NCI-H1417 treated with DMSO at 0.1 percent for 48 hours (cell line): ENCODE results near the gene FAM83G.

Source experiments
- DNase-seq: peaks from one replicate; lab custom pipeline; 2025; lab: John Stamatoyannopoulos, UW

Gene FAM83G

GRCh38 chr17:18988546-18989173, 15.9 kb downstream of the FAM83G start:
- no peak for DNase-seq

GRCh38 chr17:18987862-18988545, 16.6 kb downstream of the FAM83G start:
- no peak for DNase-seq

GRCh38 chr17:18987230-18987610, 17.3 kb downstream of the FAM83G start:
- DNase-seq = no peak

- DNase-seq = no peak
Observed at GRCh38 chr17:18986541-18987229, 17.9 kb downstream of the FAM83G start.

- DNase-seq = no peak
Observed at GRCh38 chr17:18985475-18985874, 19.1 kb downstream of the FAM83G start.

- DNase-seq = no peak
Observed at GRCh38 chr17:18984273-18985114, 20.1 kb downstream of the FAM83G start.

GRCh38 chr17:18981642-18982424, 22.7 kb downstream of the FAM83G start:
- no peak for DNase-seq

- DNase-seq = no peak
Observed at GRCh38 chr17:18981335-18981641, 23.3 kb downstream of the FAM83G start.

- no peak for DNase-seq
Observed at GRCh38 chr17:18980682-18981334, 23.8 kb downstream of the FAM83G start.

GRCh38 chr17:18978655-18979054, 25.9 kb downstream of the FAM83G start:
- no peak for DNase-seq

GRCh38 chr17:18978050-18978449, 26.5 kb downstream of the FAM83G start:
- DNase-seq = no peak

- DNase-seq = no peak
Observed at GRCh38 chr17:18977646-18978045, 26.9 kb downstream of the FAM83G start.

- no peak for DNase-seq
Observed at GRCh38 chr17:18977021-18977420, 27.5 kb downstream of the FAM83G start.

- DNase-seq = no peak
Observed at GRCh38 chr17:18976201-18976600, 28.4 kb downstream of the FAM83G start.

- no peak for DNase-seq
Observed at GRCh38 chr17:18975597-18975996, 29.0 kb downstream of the FAM83G start.

- DNase-seq = no peak
Observed at GRCh38 chr17:18974407-18975149, 30.0 kb downstream of the FAM83G start.

- no peak for DNase-seq
Observed at GRCh38 chr17:18971801-18972200, 32.8 kb downstream of the FAM83G start.

GRCh38 chr17:18970582-18971480, 33.7 kb downstream of the FAM83G start:
- DNase-seq = no peak
